CD14-positive monocyte (primary cell): Measurements from ENCODE around the gene ATP1A2. TPM values are rescaled to one million over a fixed set of nuclear protein-coding genes. Genes with fewer than 3 reads are reported as not detected.

Experiments
- DNase-seq, 3 donors: peaks; one replicate each; pipeline ENCODE4 v3.0.0-alpha.2; 2011 to 2022
- H2AFZ ChIP-seq: 2 replicates; pipeline ENCODE4 v1.6.0; 2012; ENCODE audit warnings: mild to moderate bottlenecking, low read depth, low read length, inconsistent platforms; ENCODE audit not compliant: insufficient read depth, poor library complexity, severe bottlenecking
- H3K27ac ChIP-seq, 2 donors: 1 replicate in 1 of 2; 2 replicates in 1 of 2; pipeline ENCODE4 v1.5.1; 2012 to 2013; ENCODE audit warnings: low read length in 2 of 2, control low read depth in 1 of 2, inconsistent platforms in 1 of 2, low read depth in 1 of 2, mild to moderate bottlenecking in 1 of 2
- H3K27me3 ChIP-seq, 2 donors: one replicate each; pipeline versions ENCODE4 v1.6.0 to v1.6.1; 2011 to 2013; ENCODE audit warnings: low read length in 2 of 2; ENCODE audit not compliant: control insufficient read depth in 2 of 2, insufficient read depth in 2 of 2
- H3K36me3 ChIP-seq, 2 donors: replicated peaks in 1 of 2; 1 replicate in 1 of 2; 2 replicates in 1 of 2; pipeline versions ENCODE4 v1.5.1 to v1.6.1; 2012 to 2013; ENCODE audit warnings: low read length in 2 of 2, control low read depth in 1 of 2, inconsistent platforms in 1 of 2, mild to moderate bottlenecking in 1 of 2; ENCODE audit not compliant: insufficient read depth in 2 of 2, control insufficient read depth in 1 of 2
- H3K4me1 ChIP-seq, 2 donors: 1 replicate in 1 of 2; 2 replicates in 1 of 2; pipeline versions ENCODE4 v1.5.1 to v1.6.1; 2012 to 2013; ENCODE audit warnings: low read length in 2 of 2, control low read depth in 1 of 2, inconsistent platforms in 1 of 2, mild to moderate bottlenecking in 1 of 2, moderate library complexity in 1 of 2; ENCODE audit not compliant: insufficient read depth in 2 of 2, control insufficient read depth in 1 of 2
- H3K4me2 ChIP-seq: replicated peaks from 2 replicates; pipeline ENCODE3; 2012; ENCODE audit warnings: low read length, moderate library complexity, mild to moderate bottlenecking; ENCODE audit not compliant: poor library complexity, severe bottlenecking; ENCODE audit errors: extremely low read depth
- H3K4me3 ChIP-seq, 3 experiments: fragments of 200-600 bp in 1 of 3; sonication (generic) in 1 of 3; replicated peaks in 1 of 3; 1 replicate in 2 of 3; 2 replicates in 1 of 3; pipeline ENCODE4 v1.5.1; 2011 to 2013; ENCODE audit warnings: low read length in 3 of 3, mild to moderate bottlenecking in 3 of 3, control low read depth in 2 of 3, low read depth in 2 of 3, inconsistent platforms in 1 of 3, moderate library complexity in 1 of 3
- H3K79me2 ChIP-seq: 2 replicates; pipeline ENCODE4 v1.6.0; 2012; ENCODE audit warnings: mild to moderate bottlenecking, control low read depth, inconsistent platforms, low read length, moderate library complexity; ENCODE audit not compliant: insufficient read depth
- H3K9ac ChIP-seq: 2 replicates; pipeline ENCODE4 v1.6.0; 2017; ENCODE audit warnings: low read length, mild to moderate bottlenecking; ENCODE audit not compliant: insufficient read depth, poor library complexity, severe bottlenecking
- H3K9me3 ChIP-seq, 2 donors: replicated peaks in 1 of 2; 1 replicate in 1 of 2; 2 replicates in 1 of 2; pipeline versions ENCODE4 v1.5.1 to v1.6.1; 2012 to 2013; ENCODE audit warnings: low read length in 2 of 2, control low read depth in 1 of 2; ENCODE audit not compliant: control insufficient read depth in 1 of 2, insufficient read depth in 1 of 2
- H4K20me1 ChIP-seq: 2 replicates; pipeline ENCODE4 v1.6.0; 2012; ENCODE audit warnings: mild to moderate bottlenecking, low read length, control low read depth, moderate library complexity; ENCODE audit not compliant: insufficient read depth
- H3K27ac Mint-ChIP-seq, 7 donors: one replicate each; pipeline ENCODE4 v1.8.0; 2020; ENCODE audit warnings: mild to moderate bottlenecking in 7 of 7, mixed read lengths in 7 of 7, moderate library complexity in 6 of 7, inconsistent platforms in 2 of 7
- H3K27me3 Mint-ChIP-seq, 3 donors: one replicate each; pipeline ENCODE4 v1.8.0; 2021 to 2022; ENCODE audit warnings: low read depth in 3 of 3, mild to moderate bottlenecking in 3 of 3, mixed read lengths in 3 of 3, moderate library complexity in 3 of 3, inconsistent platforms in 1 of 3
- H3K36me3 Mint-ChIP-seq, 2 donors: one replicate each; pipeline ENCODE4 v1.8.0; 2020; ENCODE audit warnings: mixed read lengths in 2 of 2, inconsistent platforms in 1 of 2, mild to moderate bottlenecking in 1 of 2
- H3K4me1 Mint-ChIP-seq: one replicate; pipeline ENCODE4 v1.8.0; 2020; ENCODE audit warnings: mild to moderate bottlenecking, mixed read lengths
- H3K4me3 Mint-ChIP-seq, 2 donors: one replicate each; pipeline ENCODE4 v1.8.0; 2020; ENCODE audit warnings: mild to moderate bottlenecking in 2 of 2, mixed read lengths in 2 of 2, moderate library complexity in 1 of 2
- H3K9me3 Mint-ChIP-seq, 7 donors: one replicate each; pipeline ENCODE4 v1.8.0; 2020 to 2022; ENCODE audit warnings: mixed read lengths in 7 of 7, mild to moderate bottlenecking in 6 of 7, moderate library complexity in 6 of 7, inconsistent platforms in 2 of 7
- WGBS: methylation state at CpG from one replicate; pipeline ENCODE4 v1.1.5; 2013; ENCODE audit warnings: missing lambda C conversion rate; ENCODE audit not compliant: insufficient coverage; 5-methylcytosine and 5-hydroxymethylcytosine counted together
- intact Hi-C, 2 donors: fragments of 100-400 bp; cut with micrococcal nuclease; formaldehyde crosslinking; loops; one replicate each; pipeline versions ENCODE4 v1.15.0 to v1.15.1; 2023
- polyA plus RNA-seq, 3 donors: library from polyadenylated mRNA; depleted of rRNA in 1 of 3; unstranded in 2 of 3; stranded (reverse) in 1 of 3; fragments of 300-500 nt in 2 of 3; fragments of >200 nt in 1 of 3; fragmentation: Illumina TruSeq in 2 of 3; gene quantifications; 1 replicate in 2 of 3; 2 replicates in 1 of 3; pipeline ENCODE4 v1.2.3, GENCODE V29; 2012 to 2021
- TF ChIP-seq, protein P1 (sequence below): fragments of 200-600 bp; IDR thresholded peaks from one replicate; pipeline ENCODE4 v1.8.0; 2022; ENCODE audit warnings: antibody characterized with exemption, mild to moderate bottlenecking

The ATP1A2 gene
- polyA plus RNA-seq, 3 donors = 0.03 TPM; not detected in 2

DNA sequence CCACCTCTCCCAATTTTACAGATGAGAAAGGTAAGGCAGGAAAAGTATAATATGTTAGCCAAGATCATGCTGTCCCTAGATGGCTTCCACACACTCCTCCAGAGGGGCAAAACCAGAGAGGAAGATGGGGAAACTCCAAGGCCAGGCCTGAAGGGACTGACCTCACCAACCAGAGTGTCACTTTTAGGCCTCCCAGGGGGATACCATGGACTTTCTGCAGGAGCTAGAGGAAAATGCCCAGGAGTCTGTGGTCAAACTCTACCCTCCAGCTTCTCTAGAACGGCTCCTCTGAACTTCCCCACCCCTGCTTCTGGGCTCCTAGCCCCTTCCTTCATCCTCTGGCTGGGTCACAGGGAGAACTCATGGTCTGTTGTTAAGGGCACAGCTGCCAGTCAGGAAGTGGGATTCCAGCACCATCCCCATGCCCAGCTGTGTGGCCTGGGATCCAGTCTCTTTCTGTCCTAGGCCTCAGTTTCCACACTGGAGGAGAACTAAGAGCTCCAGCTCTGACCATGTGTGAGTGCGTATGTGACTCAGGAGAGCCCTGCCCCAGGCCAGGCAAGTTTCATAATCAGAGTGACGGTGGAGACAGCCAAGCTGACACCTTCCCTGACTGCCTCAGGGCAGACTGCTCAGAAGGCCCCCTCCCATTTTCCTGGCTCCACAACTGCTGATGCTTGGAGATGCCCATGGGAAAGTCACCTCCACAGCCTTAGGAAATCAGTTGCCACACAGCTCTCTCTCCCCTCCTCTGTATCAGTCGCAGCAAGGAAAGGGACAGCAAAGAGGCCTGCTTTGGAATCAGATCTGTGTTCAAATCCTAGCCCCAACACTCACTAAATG is 19.1 kb upstream of the ATP1A2 start:
- peaks cover 34% of the 10 kb centered on the region for H3K4me1 Mint-ChIP-seq
- peaks cover 3 to 12% (median 4%) of the 10 kb centered on the region in 3 donors for H3K27me3 Mint-ChIP-seq
- Histone ChIP-seq H3K4me3 (peak overlapping the region in 1 of 3 experiments; percentile 86), H3K79me2 (no peaks in the 10 kb centered on the region), H4K20me1 (peaks cover 9% of the 10 kb centered on the region), H2AFZ (no peak overlapping the region), H3K36me3 (peaks cover 11 to 35% of the 10 kb centered on the region in 2 donors), H3K27ac (peak overlapping the region; percentile 12 to 71), H3K9ac (peak overlapping the region; percentile 20), H3K27me3 (no peaks in the 10 kb centered on the region), H3K9me3 (no peaks in the 10 kb centered on the region), H3K4me1 (peaks cover 40 to 47% of the 10 kb centered on the region in 2 donors), H3K4me2 (peak overlapping the region; percentile 95)
- H3K36me3 Mint-ChIP-seq = peaks cover 16 to 17% of the 10 kb centered on the region in 2 donors
- H3K27ac Mint-ChIP-seq = peak overlapping the region; percentile 63 to 89 (median 75)
- intact Hi-C loops = loop anchor here (5.0 to 10.0 kb wide), 3 partner anchors 111 to 312 kb away; partner anchors contain the start of genes DUSP23 (in 1 of the 2) and PEA15 (in 1 of the 2)
- H3K4me3 Mint-ChIP-seq = peak overlapping the region in 1 of 2 donors; percentile 90
- peak; percentile 74 to 88 (median 74) for DNase-seq
- TF ChIP-seq, protein P1, sequence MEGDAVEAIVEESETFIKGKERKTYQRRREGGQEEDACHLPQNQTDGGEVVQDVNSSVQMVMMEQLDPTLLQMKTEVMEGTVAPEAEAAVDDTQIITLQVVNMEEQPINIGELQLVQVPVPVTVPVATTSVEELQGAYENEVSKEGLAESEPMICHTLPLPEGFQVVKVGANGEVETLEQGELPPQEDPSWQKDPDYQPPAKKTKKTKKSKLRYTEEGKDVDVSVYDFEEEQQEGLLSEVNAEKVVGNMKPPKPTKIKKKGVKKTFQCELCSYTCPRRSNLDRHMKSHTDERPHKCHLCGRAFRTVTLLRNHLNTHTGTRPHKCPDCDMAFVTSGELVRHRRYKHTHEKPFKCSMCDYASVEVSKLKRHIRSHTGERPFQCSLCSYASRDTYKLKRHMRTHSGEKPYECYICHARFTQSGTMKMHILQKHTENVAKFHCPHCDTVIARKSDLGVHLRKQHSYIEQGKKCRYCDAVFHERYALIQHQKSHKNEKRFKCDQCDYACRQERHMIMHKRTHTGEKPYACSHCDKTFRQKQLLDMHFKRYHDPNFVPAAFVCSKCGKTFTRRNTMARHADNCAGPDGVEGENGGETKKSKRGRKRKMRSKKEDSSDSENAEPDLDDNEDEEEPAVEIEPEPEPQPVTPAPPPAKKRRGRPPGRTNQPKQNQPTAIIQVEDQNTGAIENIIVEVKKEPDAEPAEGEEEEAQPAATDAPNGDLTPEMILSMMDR = no peak
- 30% methylated on average over 4 of the region's 4 CpGs for whole genome bisulfite sequencing
- H3K9me3 Mint-ChIP-seq = no peaks in the 10 kb centered on the region

DNA sequence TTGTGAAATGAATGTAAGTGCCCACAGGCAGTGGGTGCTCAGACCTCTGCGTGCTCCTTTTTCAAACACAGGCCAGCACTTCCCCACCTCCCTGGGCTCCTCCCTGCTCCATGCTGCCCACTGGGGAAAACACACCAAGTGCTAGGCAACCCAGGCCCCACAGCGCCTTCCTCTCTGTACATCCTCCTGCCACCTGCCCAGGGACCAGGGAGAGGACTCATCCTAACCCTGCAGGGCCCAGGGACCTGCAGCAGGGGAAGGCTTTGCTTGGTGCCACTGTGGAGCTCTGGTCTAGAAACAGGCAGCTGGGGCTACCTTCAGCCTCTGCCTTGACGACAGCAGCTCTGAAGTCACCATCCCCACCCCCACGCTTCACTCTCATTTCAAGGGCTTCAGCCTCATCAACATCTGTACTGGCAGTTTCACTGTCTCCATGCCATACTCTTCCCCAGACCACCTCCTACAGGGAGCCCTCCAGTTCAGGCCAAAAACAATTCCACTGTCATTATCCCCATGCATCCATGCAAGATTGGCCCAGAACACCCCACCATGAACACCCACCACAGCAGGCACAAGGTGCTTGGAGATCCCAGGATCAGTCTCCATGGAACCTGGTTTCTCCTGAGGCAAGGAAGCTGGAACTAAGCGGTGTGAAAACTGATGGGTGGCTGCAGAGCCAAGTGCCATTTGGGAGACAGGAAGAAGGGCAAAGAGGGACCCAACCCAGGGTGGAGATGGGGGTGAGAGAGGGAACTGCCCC is 18.2 kb upstream of the ATP1A2 start:
- H3K27me3 Mint-ChIP-seq = peaks cover 3 to 12% (median 4%) of the 10 kb centered on the region in 3 donors
- Histone ChIP-seq H3K9me3 (no peaks in the 10 kb centered on the region), H3K4me2 (peak overlapping the region; percentile 95), H3K4me3 (peak overlapping the region in 2 of 3 experiments; percentile 79 to 86), H3K36me3 (peaks cover 2 to 27% of the 10 kb centered on the region in 2 donors), H4K20me1 (peaks cover 9% of the 10 kb centered on the region), H3K9ac (peak overlapping the region; percentile 73), H3K27me3 (no peaks in the 10 kb centered on the region), H3K4me1 (peaks cover 49 to 55% of the 10 kb centered on the region in 2 donors), H3K79me2 (no peaks in the 10 kb centered on the region), H2AFZ (no peak overlapping the region), H3K27ac (peak overlapping the region; percentile 29 to 71)
- DNase-seq = peak in 1 of 3 donors; percentile 33
- 84% methylated on average over 5 of the region's 5 CpGs for WGBS
- H3K36me3 Mint-ChIP-seq = peaks cover 10 to 11% of the 10 kb centered on the region in 2 donors
- intact Hi-C loops = loop anchor here (5.0 to 10.0 kb wide), 3 partner anchors 110 to 313 kb away; partner anchors contain the start of genes DUSP23 (in 1 of the 2) and PEA15 (in 1 of the 2)
- peak overlapping the region; percentile 11 to 89 (median 79) for H3K27ac Mint-ChIP-seq
- no peaks in the 10 kb centered on the region for H3K9me3 Mint-ChIP-seq
- H3K4me3 Mint-ChIP-seq = peak overlapping the region; percentile 80 to 90
- TF ChIP-seq, protein P1 = no peak
- H3K4me1 Mint-ChIP-seq = peaks cover 41% of the 10 kb centered on the region
